Endothelial cell of umbilical vein (primary cell): ENCODE data around the gene SUSD2. TPM values are rescaled to one million over a fixed set of nuclear protein-coding genes. Genes with fewer than 3 reads are reported as not detected.
A peak's percentile ranks its signal among the peaks of the same experiment; 100 is the strongest.
"Not testable (repeated sequence)": the region's sequence is repeated elsewhere in the genome, so short reads cannot be mapped to it uniquely, and the experiment has no call there.

Experiments
- BruUV-seq: library from RNA; stranded (reverse); fragments of 400-500 nt; replicated peaks from 2 replicates; lab custom pipeline; 2021; lab: Mats Ljungman, UMichigan
- CTCF ChIA-PET: fragments of 300-600, 350-600 bp; sonication (Branson Sonifier 250); formaldehyde crosslinking; loops from one replicate; lab custom pipeline; 2021; ENCODE audit warnings: antibody characterized with exemption, inconsistent platforms; lab: Charles Lee
- POLR2A ChIA-PET: fragments of 300-600, 350-600 bp; sonication (Branson Sonifier 250); formaldehyde crosslinking; loops from one replicate; lab custom pipeline; 2021; ENCODE audit warnings: antibody characterized with exemption, inconsistent platforms; lab: Charles Lee
- DNase-seq: peaks from one replicate; pipeline ENCODE4 v3.0.0-alpha.2; 2011; ENCODE audit warnings: low read depth, low spot score
- FAIRE-seq: peaks from 2 replicates; lab custom pipeline; 2011; peaks lifted over from hg19 to GRCh38; lab: Jason Lieb, UNC
- H2AFZ ChIP-seq: 2 replicates; pipeline ENCODE4 v1.6.0; 2012; ENCODE audit warnings: low read depth, low read length, control low read depth, inconsistent platforms
- H3K27ac ChIP-seq: 2 replicates; pipeline ENCODE4 v1.5.1; 2011; ENCODE audit warnings: low read depth, mild to moderate bottlenecking, control low read depth, low read length, moderate library complexity; ENCODE audit not compliant: insufficient read depth
- H3K27me3 ChIP-seq, 2 experiments: 2 replicates each; pipeline versions ENCODE4 v1.6.0 to v1.6.1; 2011; ENCODE audit warnings: low read length in 2 of 2, mixed read lengths in 1 of 2; ENCODE audit not compliant: control insufficient read depth in 2 of 2, insufficient read depth in 2 of 2
- H3K36me3 ChIP-seq, 2 experiments: 2 replicates in 1 of 2; 3 replicates in 1 of 2; pipeline ENCODE4 v1.5.1; 2011; ENCODE audit warnings: low read length in 2 of 2, mild to moderate bottlenecking in 1 of 2, moderate library complexity in 1 of 2; ENCODE audit not compliant: control insufficient read depth in 2 of 2, insufficient read depth in 2 of 2; ENCODE audit errors: extremely low read depth in 1 of 2
- H3K4me1 ChIP-seq: 3 replicates; pipeline ENCODE4 v1.5.1; 2011; ENCODE audit warnings: mild to moderate bottlenecking, low read length; ENCODE audit not compliant: control insufficient read depth, insufficient read depth; ENCODE audit errors: extremely low read depth
- H3K4me2 ChIP-seq: 2 replicates; pipeline ENCODE4 v1.6.1; 2011; ENCODE audit warnings: low read length, control low read depth, mixed read lengths; ENCODE audit not compliant: insufficient read depth
- H3K4me3 ChIP-seq, 3 experiments: fragments of 200-600 bp in 1 of 3; sonication (generic), shearing (Covaris generic) in 1 of 3; replicated peaks in 1 of 3; 2 replicates each; pipeline ENCODE4 v1.5.1; 2011 to 2016; ENCODE audit warnings: control low read depth in 3 of 3, low read length in 3 of 3, mild to moderate bottlenecking in 2 of 3, inconsistent platforms in 1 of 3, low read depth in 1 of 3, moderate library complexity in 1 of 3; ENCODE audit not compliant: insufficient read depth in 1 of 3
- H3K79me2 ChIP-seq: 2 replicates; pipeline ENCODE4 v1.6.0; 2012; ENCODE audit warnings: low read length, inconsistent platforms; ENCODE audit not compliant: control insufficient read depth, insufficient read depth
- H3K9ac ChIP-seq: replicated peaks from 2 replicates; pipeline ENCODE3; 2011; ENCODE audit warnings: low read length, control low read depth; ENCODE audit not compliant: insufficient read depth; ENCODE audit errors: extremely low read depth
- H3K9me1 ChIP-seq: replicated peaks from 3 replicates; pipeline ENCODE4 v1.6.0; 2011; ENCODE audit warnings: mild to moderate bottlenecking, low read length; ENCODE audit not compliant: control insufficient read depth, insufficient read depth; ENCODE audit errors: extremely low read depth
- H3K9me3 ChIP-seq: replicated peaks from 2 replicates; pipeline ENCODE4 v1.5.1; 2012; ENCODE audit warnings: low read length, inconsistent platforms; ENCODE audit not compliant: control insufficient read depth, insufficient read depth
- H4K20me1 ChIP-seq: replicated peaks from 2 replicates; pipeline ENCODE3; 2011; ENCODE audit warnings: mild to moderate bottlenecking, low read length; ENCODE audit not compliant: control insufficient read depth, insufficient read depth; ENCODE audit errors: extremely low read depth
- EZH2 ChIP-seq: IDR thresholded peaks from 2 replicates; pipeline ENCODE4 v1.6.1; 2012; ENCODE audit warnings: borderline replicate concordance, low read depth, mild to moderate bottlenecking, moderate library complexity, low read length, inconsistent platforms; ENCODE audit not compliant: severe bottlenecking
- GATA2 ChIP-seq: IDR thresholded peaks from 2 replicates; pipeline ENCODE4 v1.7.0; 2011; ENCODE audit warnings: low read depth, mild to moderate bottlenecking, moderate library complexity, mixed read lengths, low read length; ENCODE audit not compliant: insufficient read length, insufficient read depth
- dilution Hi-C: fragments of 300-500 bp; cut with MboI; formaldehyde crosslinking; loops from one replicate; pipeline ENCODE4 v1.15.0; 2019; ENCODE audit warnings: low sequenced_read_pairs; ENCODE audit not compliant: extremely low pct_ligation_motif_present
- intact Hi-C: fragments of 100-400 bp; cut with micrococcal nuclease; formaldehyde crosslinking; loops from one replicate; pipeline ENCODE4 v1.10.0; 2022
- polyA plus RNA-seq, 4 experiments: library from polyadenylated mRNA; depleted of rRNA in 3 of 4; stranded (reverse) in 3 of 4; unstranded in 1 of 4; fragments of >200 nt; gene quantifications; 2 replicates each; pipeline versions ENCODE4 v1.2.1 to v1.2.3, GENCODE V29; 2011 to 2012; ENCODE audit warnings: missing spikeins in 1 of 4
- total RNA-seq: library from RNA; stranded (reverse); gene quantifications from 2 replicates; pipeline ENCODE4 v1.2.3, GENCODE V29; 2021

SUSD2 gene
- total and polyA plus RNA-seq, 2 donors (not counting 3 experiments of a cell fraction or from before 2014, with no cell fraction given), result 0.26 to 0.27 TPM

GRCh38 chr22:24201681-24202614, 20.7 kb downstream of the SUSD2 start:
- Histone ChIP-seq H3K79me2 (no peaks in the 10 kb centered on the region), H3K36me3 (no peaks in the 10 kb centered on the region), H4K20me1 (no peaks in the 10 kb centered on the region), H3K4me2 (no peak overlapping the region), H3K4me3 (no peak overlapping the region), H3K4me1 (peaks cover 34% of the 10 kb centered on the region), H3K9me1 (no peaks in the 10 kb centered on the region), H3K9me3 (no peaks in the 10 kb centered on the region), H2AFZ (no peak overlapping the region), H3K9ac (no peak overlapping the region), H3K27ac (peak overlapping the region; percentile 22), H3K27me3 (no peaks in the 10 kb centered on the region)
- POLR2A ChIA-PET, result no interaction called here
- FAIRE-seq (peak; percentile 18), DNase-seq (no peak)
- no TSS peak for BruUV-seq
- CTCF ChIA-PET, result interaction anchor here (1.2 to 3.3 kb wide), 2 partner anchors 12 to 30 kb away, joined by 5 to 17 read pairs; no protein-coding TSS in a partner anchor
- dilution Hi-C loops (no loop called here), intact Hi-C loops (no loop called here)
- no peak for TF ChIP-seq EZH2
- TF ChIP-seq GATA2, result no peak

- intact Hi-C loops, dilution Hi-C loops, H3K4me3 ChIP-seq, H3K27ac ChIP-seq, FAIRE-seq, H3K27me3 ChIP-seq, H2AFZ ChIP-seq, CTCF ChIA-PET, H3K9ac ChIP-seq, H4K20me1 ChIP-seq, BruUV-seq, H3K36me3 ChIP-seq, H3K9me1 ChIP-seq, H3K9me3 ChIP-seq, H3K4me2 ChIP-seq, H3K79me2 ChIP-seq, DNase-seq, POLR2A ChIA-PET: not testable (repeated sequence)
- TF ChIP-seq GATA2, result peak; percentile 23
- peaks cover 50% of the 10 kb centered on the region for H3K4me1 ChIP-seq
These were observed 22.6 kb downstream of the SUSD2 start for GRCh38 chr22:24203856-24204255.
